Transverse colon (tissue), 4 donors: ENCODE measurements around the gene C1QTNF9B. TPM values are rescaled to one million over a fixed set of nuclear protein-coding genes. Genes with fewer than 3 reads are reported as not detected.

ENCODE experiments used
- DNase-seq: peaks from one replicate; pipeline ENCODE4 v3.0.0-alpha.2; 2019
- H3K27ac ChIP-seq, 4 donors: fragments of 200-600 bp; sonication (generic); 2 replicates each; pipeline ENCODE4 v1.5.1; 2016 to 2018; ENCODE audit warnings: inconsistent platforms in 4 of 4
- H3K27me3 ChIP-seq: fragments of 200-600 bp; sonication (generic); 2 replicates; pipeline ENCODE4 v1.5.1; 2017; ENCODE audit warnings: inconsistent platforms
- H3K36me3 ChIP-seq, 4 donors: fragments of 200-600 bp; sonication (generic); 2 replicates each; pipeline ENCODE4 v1.5.1; 2017 to 2019; ENCODE audit warnings: inconsistent platforms in 4 of 4
- H3K4me1 ChIP-seq, 4 donors: fragments of 200-600 bp; sonication (generic); 2 replicates each; pipeline ENCODE4 v1.5.1; 2017 to 2020; ENCODE audit warnings: inconsistent platforms in 4 of 4
- H3K4me3 ChIP-seq, 4 donors: fragments of 200-600 bp; sonication (generic); 1 replicate in 1 of 4; 2 replicates in 3 of 4; pipeline versions ENCODE4 v1.5.1 to v1.6.1; 2017 to 2019; ENCODE audit warnings: inconsistent platforms in 4 of 4
- H3K9me3 ChIP-seq, 2 donors: fragments of 200-600 bp; sonication (generic); 2 replicates each; pipeline ENCODE4 v1.5.1; 2017 to 2019; ENCODE audit warnings: inconsistent platforms in 2 of 2
- CTCF ChIP-seq, 5 experiments: fragments of 200-600 bp in 3 of 5; fragments of 450-650 bp in 2 of 5; sonication (generic) in 3 of 5; IDR thresholded peaks; 1 replicate in 2 of 5; 2 replicates in 3 of 5; pipeline ENCODE4 v1.5.1; 2016 to 2017; ENCODE audit warnings: antibody characterized with exemption in 5 of 5, inconsistent platforms in 3 of 5, mild to moderate bottlenecking in 2 of 5, moderate library complexity in 1 of 5
- EP300 ChIP-seq: sonication (generic); formaldehyde crosslinking; IDR thresholded peaks from one replicate; pipeline ENCODE4 v1.6.1; 2017; ENCODE audit warnings: antibody characterized with exemption, low read depth
- POLR2A ChIP-seq: fragments of 450-650 bp; IDR thresholded peaks from one replicate; pipeline ENCODE4 v1.6.1; 2016; ENCODE audit warnings: antibody characterized with exemption, mild to moderate bottlenecking, moderate library complexity
- POLR2AphosphoS5 ChIP-seq, 3 donors: sonication (generic); formaldehyde crosslinking; IDR thresholded peaks; one replicate each; pipeline ENCODE4 v1.6.1; 2016; ENCODE audit warnings: antibody characterized with exemption in 3 of 3
- WGBS, 2 donors: methylation state at CpG; one replicate each; pipeline ENCODE4 v1.1.5; 2018; ENCODE audit warnings: low coverage in 1 of 2; 5-methylcytosine and 5-hydroxymethylcytosine counted together
- in situ Hi-C, 4 donors: fragments of 200-750 bp; cut with MboI; loops; one replicate each; pipeline versions ENCODE4 v1.15.0 to v1.15.1; 2017; ENCODE audit warnings: low sequenced_read_pairs in 3 of 4, low pct_ligation_motif_present in 1 of 4, low pct_unique_long_range_greater_than_20kb in 1 of 4
- intact Hi-C: fragments of 100-400 bp; cut with DNase I; formaldehyde crosslinking; loops from one replicate; pipeline ENCODE4 v1.15.1; 2023; ENCODE audit warnings: low total_unique reads
- total RNA-seq, 4 donors: library from RNA; depleted of rRNA; stranded (reverse); fragments of >200 nt; gene quantifications; one replicate each; pipeline ENCODE4 v1.1.0, GENCODE V29; 2016

Gene C1QTNF9B
- total RNA-seq, 4 donors from 2014 or later: not detected

GRCh38 chr13:23868521-23868920 lies 28.8 kb downstream of the C1QTNF9B start:
- intact Hi-C loops (no loop called here), in situ Hi-C loops (loop anchor here in 1 of 4 donors (25.0 kb wide), 1 partner anchor 406 kb away; no protein-coding TSS in a partner anchor)
- no peaks in the 10 kb centered on the region for H3K27me3 ChIP-seq
- no peaks in the 10 kb centered on the region for H3K36me3 ChIP-seq
- H3K4me1 ChIP-seq: no peaks in the 10 kb centered on the region
- WGBS, 2 donors: 63 to 73% methylated on average over 5 of the region's 5 CpGs
- TF ChIP-seq EP300 (no peak), POLR2A (no peak), CTCF (IDR thresholded peaks at IDR 0.05) (no peak), POLR2AphosphoS5 (IDR thresholded peaks at IDR 0.05) (no peak)
- H3K27ac ChIP-seq: no peak overlapping the region
- H3K9me3 ChIP-seq: no peaks in the 10 kb centered on the region
- no peak for DNase-seq
- H3K4me3 ChIP-seq: no peak overlapping the region

- intact Hi-C loops: no loop called here
- TF ChIP-seq CTCF (IDR thresholded peaks at IDR 0.05): no peak
- no peak for TF ChIP-seq EP300
- no peak for TF ChIP-seq POLR2AphosphoS5 (IDR thresholded peaks at IDR 0.05)
- TF ChIP-seq POLR2A: no peak
- 86 to 88% methylated on average over 8 of the region's 8 CpGs for WGBS, 2 donors
- Histone ChIP-seq H3K27me3 (no peaks in the 10 kb centered on the region), H3K4me1 (no peaks in the 10 kb centered on the region), H3K27ac (no peak overlapping the region), H3K4me3 (no peak overlapping the region), H3K36me3 (no peaks in the 10 kb centered on the region), H3K9me3 (no peaks in the 10 kb centered on the region)
- in situ Hi-C loops: loop anchor here in 1 of 4 donors (25.0 kb wide), 1 partner anchor 405 kb away; no protein-coding TSS in a partner anchor
- DNase-seq: no peak
Measured at GRCh38 chr13:23867027-23867491, 30.2 kb downstream of the C1QTNF9B start.

- Histone ChIP-seq H3K9me3 (no peaks in the 10 kb centered on the region), H3K27ac (no peak overlapping the region), H3K27me3 (no peaks in the 10 kb centered on the region), H3K4me3 (no peak overlapping the region), H3K4me1 (no peaks in the 10 kb centered on the region), H3K36me3 (no peaks in the 10 kb centered on the region)
- DNase-seq: no peak
- TF ChIP-seq CTCF (IDR thresholded peaks at IDR 0.05): no peak
- TF ChIP-seq POLR2AphosphoS5 (IDR thresholded peaks at IDR 0.05): no peak
- in situ Hi-C loops (loop anchor here in 1 of 4 donors (25.0 kb wide), 1 partner anchor 404 kb away; no protein-coding TSS in a partner anchor), intact Hi-C loops (no loop called here)
- WGBS, 2 donors: 80 to 85% methylated on average over 1 to 9 of the region's 9 CpGs
Measured at GRCh38 chr13:23866420-23867026, 30.8 kb downstream of the C1QTNF9B start.

GRCh38 chr13:23865906-23866305 lies 31.4 kb downstream of the C1QTNF9B start:
- Histone ChIP-seq H3K27me3 (no peaks in the 10 kb centered on the region), H3K36me3 (no peaks in the 10 kb centered on the region), H3K27ac (no peak overlapping the region), H3K4me1 (no peaks in the 10 kb centered on the region), H3K4me3 (no peak overlapping the region), H3K9me3 (no peaks in the 10 kb centered on the region)
- intact Hi-C loops (no loop called here), in situ Hi-C loops (loop anchor here in 1 of 4 donors (25.0 kb wide), 1 partner anchor 404 kb away; no protein-coding TSS in a partner anchor)
- DNase-seq: no peak
- 91 to 93% methylated on average over 3 to 7 of the region's 7 CpGs for WGBS, 2 donors
- TF ChIP-seq CTCF (IDR thresholded peaks at IDR 0.05): no peak
- TF ChIP-seq POLR2A: no peak
- TF ChIP-seq EP300: no peak
- TF ChIP-seq POLR2AphosphoS5 (IDR thresholded peaks at IDR 0.05): no peak
